NB4 (cell line): ENCODE measurements around the gene OR51I2.

Experiments used
- MYC ChIP-seq: IDR thresholded peaks from 2 replicates; pipeline ENCODE4 v1.6.1; 2011; ENCODE audit warnings: low read depth, low read length
- POLR2A ChIP-seq: IDR thresholded peaks from 2 replicates; pipeline ENCODE4 v1.6.1; 2011; ENCODE audit warnings: mild to moderate bottlenecking; ENCODE audit not compliant: insufficient read length; ENCODE audit errors: extremely low read depth
- TF ChIP-seq, protein P1 (sequence below): IDR thresholded peaks from one replicate; pipeline ENCODE4 v1.5.1; 2012; ENCODE audit warnings: low read depth, low read length
- TF ChIP-seq, protein P2 (sequence below): IDR thresholded peaks from 2 replicates; pipeline ENCODE4 v1.6.1; 2011; ENCODE audit warnings: low read depth, low read length

DNA sequence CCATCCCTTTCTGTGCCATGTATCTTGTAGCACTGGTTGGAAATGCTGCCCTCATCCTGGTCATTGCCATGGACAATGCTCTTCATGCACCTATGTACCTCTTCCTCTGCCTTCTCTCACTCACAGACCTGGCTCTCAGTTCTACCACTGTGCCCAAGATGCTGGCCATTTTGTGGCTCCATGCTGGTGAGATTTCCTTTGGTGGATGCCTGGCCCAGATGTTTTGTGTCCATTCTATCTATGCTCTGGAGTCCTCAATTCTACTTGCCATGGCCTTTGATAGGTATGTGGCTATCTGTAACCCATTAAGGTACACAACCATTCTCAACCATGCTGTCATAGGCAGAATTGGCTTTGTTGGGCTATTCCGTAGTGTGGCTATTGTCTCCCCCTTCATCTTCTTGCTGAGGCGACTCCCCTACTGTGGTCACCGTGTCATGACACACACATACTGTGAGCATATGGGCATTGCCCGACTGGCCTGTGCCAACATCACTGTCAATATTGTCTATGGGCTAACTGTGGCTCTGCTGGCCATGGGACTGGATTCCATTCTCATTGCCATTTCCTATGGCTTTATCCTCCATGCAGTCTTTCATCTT lies 39.8 kb downstream of the OR51I2 start:
- TF ChIP-seq POLR2A (no peak), MYC (no peak)
- TF ChIP-seq, protein P1, sequence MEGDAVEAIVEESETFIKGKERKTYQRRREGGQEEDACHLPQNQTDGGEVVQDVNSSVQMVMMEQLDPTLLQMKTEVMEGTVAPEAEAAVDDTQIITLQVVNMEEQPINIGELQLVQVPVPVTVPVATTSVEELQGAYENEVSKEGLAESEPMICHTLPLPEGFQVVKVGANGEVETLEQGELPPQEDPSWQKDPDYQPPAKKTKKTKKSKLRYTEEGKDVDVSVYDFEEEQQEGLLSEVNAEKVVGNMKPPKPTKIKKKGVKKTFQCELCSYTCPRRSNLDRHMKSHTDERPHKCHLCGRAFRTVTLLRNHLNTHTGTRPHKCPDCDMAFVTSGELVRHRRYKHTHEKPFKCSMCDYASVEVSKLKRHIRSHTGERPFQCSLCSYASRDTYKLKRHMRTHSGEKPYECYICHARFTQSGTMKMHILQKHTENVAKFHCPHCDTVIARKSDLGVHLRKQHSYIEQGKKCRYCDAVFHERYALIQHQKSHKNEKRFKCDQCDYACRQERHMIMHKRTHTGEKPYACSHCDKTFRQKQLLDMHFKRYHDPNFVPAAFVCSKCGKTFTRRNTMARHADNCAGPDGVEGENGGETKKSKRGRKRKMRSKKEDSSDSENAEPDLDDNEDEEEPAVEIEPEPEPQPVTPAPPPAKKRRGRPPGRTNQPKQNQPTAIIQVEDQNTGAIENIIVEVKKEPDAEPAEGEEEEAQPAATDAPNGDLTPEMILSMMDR = no peak
- TF ChIP-seq, protein P2, sequence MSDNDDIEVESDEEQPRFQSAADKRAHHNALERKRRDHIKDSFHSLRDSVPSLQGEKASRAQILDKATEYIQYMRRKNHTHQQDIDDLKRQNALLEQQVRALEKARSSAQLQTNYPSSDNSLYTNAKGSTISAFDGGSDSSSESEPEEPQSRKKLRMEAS = no peak
